Tibial artery (tissue), 4 donors: ENCODE data around the gene KLF16.

ENCODE experiments used
- DNase-seq, 2 donors: peaks; one replicate each; pipeline ENCODE4 v3.0.0-alpha.2; 2019
- H3K27ac ChIP-seq, 2 donors: fragments of 200-600 bp; sonication (generic) in 1 of 2; 1 replicate in 1 of 2; 2 replicates in 1 of 2; pipeline ENCODE4 v1.5.1; 2018 to 2019; ENCODE audit warnings: mild to moderate bottlenecking in 1 of 2
- H3K27me3 ChIP-seq, 2 donors: fragments of 200-600 bp; sonication (generic) in 1 of 2; one replicate each; pipeline versions ENCODE4 v1.5.1 to v1.6.0; 2016 to 2019
- H3K36me3 ChIP-seq, 3 donors: fragments of 200-600 bp; sonication (generic) in 2 of 3; one replicate each; pipeline ENCODE4 v1.5.1; 2016 to 2019; ENCODE audit warnings: mild to moderate bottlenecking in 2 of 3
- H3K4me1 ChIP-seq, 4 donors: fragments of 200-600 bp; sonication (generic) in 2 of 4; 1 replicate in 3 of 4; 2 replicates in 1 of 4; pipeline ENCODE4 v1.5.1; 2016 to 2019
- H3K4me3 ChIP-seq, 2 donors: fragments of 200-600 bp; sonication (generic) in 1 of 2; 1 replicate in 1 of 2; 2 replicates in 1 of 2; pipeline ENCODE4 v1.5.1; 2018 to 2019; ENCODE audit warnings: mild to moderate bottlenecking in 2 of 2
- H3K9me3 ChIP-seq, 3 donors: fragments of 200-600 bp; sonication (generic) in 1 of 3; one replicate each; pipeline ENCODE4 v1.5.1; 2016 to 2019
- intact Hi-C: fragments of 100-400 bp; cut with DNase I; formaldehyde crosslinking; loops from one replicate; pipeline ENCODE4 v1.15.0; 2023; ENCODE audit warnings: low total_unique reads
- TF ChIP-seq, protein P1 (sequence below), 2 experiments: fragments of 200-600 bp in 1 of 2; fragments of 450-650 bp in 1 of 2; IDR thresholded peaks; one replicate each; pipeline ENCODE4 v1.5.1; 2017 to 2019; ENCODE audit warnings: antibody characterized with exemption in 2 of 2, mild to moderate bottlenecking in 1 of 2, moderate library complexity in 1 of 2

Gene KLF16

GRCh38 chr19:1849886-1850398 is 13.4 kb downstream of the KLF16 start:
- TF ChIP-seq, protein P1, sequence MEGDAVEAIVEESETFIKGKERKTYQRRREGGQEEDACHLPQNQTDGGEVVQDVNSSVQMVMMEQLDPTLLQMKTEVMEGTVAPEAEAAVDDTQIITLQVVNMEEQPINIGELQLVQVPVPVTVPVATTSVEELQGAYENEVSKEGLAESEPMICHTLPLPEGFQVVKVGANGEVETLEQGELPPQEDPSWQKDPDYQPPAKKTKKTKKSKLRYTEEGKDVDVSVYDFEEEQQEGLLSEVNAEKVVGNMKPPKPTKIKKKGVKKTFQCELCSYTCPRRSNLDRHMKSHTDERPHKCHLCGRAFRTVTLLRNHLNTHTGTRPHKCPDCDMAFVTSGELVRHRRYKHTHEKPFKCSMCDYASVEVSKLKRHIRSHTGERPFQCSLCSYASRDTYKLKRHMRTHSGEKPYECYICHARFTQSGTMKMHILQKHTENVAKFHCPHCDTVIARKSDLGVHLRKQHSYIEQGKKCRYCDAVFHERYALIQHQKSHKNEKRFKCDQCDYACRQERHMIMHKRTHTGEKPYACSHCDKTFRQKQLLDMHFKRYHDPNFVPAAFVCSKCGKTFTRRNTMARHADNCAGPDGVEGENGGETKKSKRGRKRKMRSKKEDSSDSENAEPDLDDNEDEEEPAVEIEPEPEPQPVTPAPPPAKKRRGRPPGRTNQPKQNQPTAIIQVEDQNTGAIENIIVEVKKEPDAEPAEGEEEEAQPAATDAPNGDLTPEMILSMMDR (IDR thresholded peaks at IDR 0.05): no peak
- Histone ChIP-seq H3K4me1 (peaks cover 0 to 59% (median 37%) of the 10 kb centered on the region in 4 donors), H3K27ac (no peak overlapping the region), H3K36me3 (peaks cover 0 to 11% (median 0%) of the 10 kb centered on the region in 3 donors), H3K27me3 (peaks cover 0 to 3% of the 10 kb centered on the region in 2 donors), H3K9me3 (no peaks in the 10 kb centered on the region), H3K4me3 (no peak overlapping the region)
- intact Hi-C loops: no loop called here
- DNase-seq: no peak

DNA sequence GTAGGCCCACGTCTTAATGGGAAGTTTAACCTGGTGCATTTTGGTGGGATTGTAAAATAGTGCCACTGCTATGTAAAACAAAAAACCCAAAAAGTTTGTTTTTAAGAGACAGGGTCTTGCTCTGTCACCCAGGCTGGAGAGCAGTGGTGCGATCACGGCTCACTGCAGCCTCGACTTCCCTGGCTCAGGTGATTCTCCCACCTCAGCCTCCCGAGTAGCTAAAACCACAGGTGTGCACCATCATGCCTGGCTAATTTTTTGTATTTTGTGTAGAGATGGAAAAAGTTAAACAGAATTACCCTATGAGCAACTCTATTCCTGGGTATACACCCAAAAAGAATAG is 14.3 kb downstream of the KLF16 start:
- TF ChIP-seq, protein P1 (IDR thresholded peaks at IDR 0.05): no peak
- H3K27ac ChIP-seq: no peak overlapping the region
- peaks cover 0 to 61% (median 44%) of the 10 kb centered on the region in 4 donors for H3K4me1 ChIP-seq
- DNase-seq: no peak
- no peaks in the 10 kb centered on the region for H3K9me3 ChIP-seq
- peaks cover 0 to 7% (median 0%) of the 10 kb centered on the region in 3 donors for H3K36me3 ChIP-seq
- no peak overlapping the region for H3K4me3 ChIP-seq
- no peaks in the 10 kb centered on the region for H3K27me3 ChIP-seq
- intact Hi-C loops: no loop called here

DNA sequence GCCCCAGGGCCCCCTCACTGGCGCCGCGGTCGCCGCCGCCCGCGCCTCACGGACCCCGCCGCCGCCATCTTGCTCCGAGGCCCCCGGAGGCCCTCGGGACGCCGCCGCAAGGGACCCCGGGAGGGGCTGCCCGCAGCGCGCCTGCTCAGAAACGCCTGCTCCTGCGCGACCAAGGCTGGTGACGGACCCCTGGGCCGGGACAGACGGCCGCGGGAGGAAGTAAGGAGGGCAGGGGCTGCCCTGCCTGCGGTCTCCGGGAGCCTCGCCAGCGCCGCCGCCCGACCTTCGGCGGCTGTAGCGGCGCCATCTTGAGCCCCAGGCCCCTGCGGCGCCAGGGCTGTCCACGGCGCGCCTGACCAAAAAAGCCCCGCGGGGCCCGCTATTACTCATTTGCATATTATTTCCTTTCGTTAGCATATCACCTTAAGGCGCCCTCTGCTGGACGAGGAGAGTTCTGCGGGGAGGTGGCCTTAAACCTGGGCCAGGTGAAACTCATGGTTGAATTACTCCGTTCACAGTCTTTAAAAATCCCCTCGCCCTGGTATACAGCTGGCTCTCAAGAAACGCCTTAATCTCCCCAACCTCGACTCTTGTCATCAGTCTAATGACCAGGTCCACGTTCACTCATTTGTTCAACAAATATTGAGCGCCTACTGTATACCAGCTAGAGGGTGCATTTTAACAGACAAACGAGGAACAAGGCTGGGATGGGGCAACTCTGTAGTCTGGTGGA is 14.8 kb downstream of the KLF16 start, which contains the start of gene REXO1:
TSS of gene REXO1 (minus strand) at position 85 of the 733 bp plus-strand sequence. CDS start 125 bp downstream, outside the sequence.
- Histone ChIP-seq H3K9me3 (no peaks in the 10 kb centered on the region), H3K27me3 (no peaks in the 10 kb centered on the region), H3K4me3 (peak within 1 kb of the TSS; percentile 95 to 99), H3K4me1 (peaks cover 0 to 62% (median 44%) of the 10 kb centered on the region in 4 donors), H3K27ac (peak within 1 kb of the TSS; percentile 95 to 98), H3K36me3 (peaks cover 0 to 4% (median 0%) of the 10 kb centered on the region in 3 donors)
- TF ChIP-seq, protein P1 (IDR thresholded peaks at IDR 0.05): peak; percentile 85 to 91
- DNase-seq: peak; percentile 92 to 96
- intact Hi-C loops: no loop called here

- TF ChIP-seq, protein P1 (IDR thresholded peaks at IDR 0.05): no peak
- Histone ChIP-seq H3K27ac (peak overlapping the region; percentile 95 to 98), H3K27me3 (no peaks in the 10 kb centered on the region), H3K4me1 (peaks cover 0 to 62% (median 48%) of the 10 kb centered on the region in 4 donors), H3K4me3 (peak overlapping the region; percentile 95 to 99), H3K36me3 (peaks cover 0 to 4% (median 0%) of the 10 kb centered on the region in 3 donors), H3K9me3 (no peaks in the 10 kb centered on the region)
- intact Hi-C loops: no loop called here
- peak in 1 of 2 donors; percentile 69 for DNase-seq
Observed at GRCh38 chr19:1847684-1848398, 15.5 kb downstream of the KLF16 start.

DNA sequence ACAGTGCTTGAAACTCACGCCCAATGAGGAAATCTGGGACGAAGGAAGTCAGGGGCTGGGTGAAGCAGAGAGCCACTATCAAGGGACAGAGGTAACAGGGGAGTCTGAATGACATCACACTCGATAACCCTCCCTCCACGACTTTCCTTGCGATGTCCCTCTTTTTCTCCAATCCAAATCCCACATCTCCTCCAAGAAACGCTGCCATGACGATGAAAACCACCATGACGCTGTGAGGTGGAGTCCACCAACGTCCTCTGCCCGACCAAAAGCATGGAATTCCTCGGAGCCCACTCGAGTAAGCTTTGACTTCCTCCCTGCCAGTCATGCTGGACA is 16.1 kb downstream of the KLF16 start:
- Histone ChIP-seq H3K27me3 (no peaks in the 10 kb centered on the region), H3K4me1 (peaks cover 0 to 62% (median 52%) of the 10 kb centered on the region in 4 donors), H3K4me3 (peak overlapping the region; percentile 95 to 99), H3K9me3 (no peaks in the 10 kb centered on the region), H3K27ac (peak overlapping the region in 1 of 2 donors; percentile 95), H3K36me3 (peaks cover 0 to 4% (median 0%) of the 10 kb centered on the region in 3 donors)
- intact Hi-C loops: no loop called here
- DNase-seq: no peak
- TF ChIP-seq, protein P1 (IDR thresholded peaks at IDR 0.05): no peak
